T-helper 2 cell treated with Interferon-gamma antibody and Interleukin-4, amounts not matched to agents 100 ng/mL and 5 ng/mL, for 36 hours (primary cell): ENCODE results near the gene EMX2. TPM values are rescaled to one million over a fixed set of nuclear protein-coding genes. Genes with fewer than 3 reads are reported as not detected.
"Not testable (repeated sequence)": the region's sequence is repeated elsewhere in the genome, so short reads cannot be mapped to it uniquely, and the experiment has no call there.

Experiments used
- intact Hi-C: fragments of 100-400 bp; cut with micrococcal nuclease; formaldehyde crosslinking; loops from one replicate; pipeline ENCODE4 v1.15.1; 2023
- total RNA-seq: library from RNA; stranded (reverse); gene quantifications from 2 replicates; pipeline ENCODE4 v1.2.3, GENCODE V29; 2022

The EMX2 gene
- total RNA-seq, 1 donor from 2014 or later: not detected

DNA sequence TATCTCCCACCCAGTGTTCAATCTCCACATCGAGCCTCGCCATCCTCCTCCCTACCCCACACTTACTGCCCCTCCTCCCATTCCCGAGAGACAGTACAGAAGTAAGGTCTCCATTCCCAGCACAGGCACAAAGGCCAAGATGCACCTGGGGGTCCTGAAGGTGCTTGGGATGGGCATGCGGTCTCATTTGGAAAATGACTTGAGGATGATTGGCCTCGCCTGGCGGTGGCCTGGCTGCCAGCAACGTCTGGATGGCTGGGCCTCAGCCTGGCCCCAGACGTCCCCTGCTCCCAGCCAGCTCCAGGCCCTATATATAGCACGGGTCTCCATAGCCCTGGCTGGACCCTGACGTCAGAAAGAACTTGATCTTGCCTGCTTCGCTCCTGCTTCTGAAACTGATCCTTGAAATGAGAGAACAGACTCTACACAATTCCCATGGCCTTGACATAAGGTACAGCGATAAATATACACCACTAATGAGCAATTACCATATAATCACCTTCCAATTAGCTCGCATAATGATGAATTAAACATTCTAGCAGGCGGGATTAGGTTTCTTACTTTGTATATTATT, 11.8 kb downstream of the EMX2 start:
- intact Hi-C loops: no loop called here

GRCh38 chr10:117555017-117555416, 12.5 kb downstream of the EMX2 start:
- intact Hi-C loops: no loop called here

DNA sequence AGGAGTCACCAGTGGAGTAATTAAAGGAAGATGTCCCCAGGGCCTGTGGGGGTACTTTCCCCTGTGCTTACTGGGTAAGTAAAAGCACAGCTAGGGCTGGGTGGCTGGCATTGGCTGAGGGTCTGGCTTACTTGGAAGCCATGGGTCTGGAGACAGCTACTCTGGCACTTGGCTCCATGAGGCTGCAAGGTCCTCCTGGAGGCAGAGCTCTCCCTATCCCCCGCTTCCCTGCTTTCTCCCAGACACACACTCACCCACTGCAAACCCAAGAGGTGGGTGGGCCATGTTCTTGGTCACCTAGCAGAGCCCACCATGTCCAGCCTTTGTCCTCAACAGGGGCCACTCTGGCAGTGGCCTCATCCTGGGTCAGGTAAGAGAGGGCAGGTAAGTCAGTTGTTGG, 13.3 kb downstream of the EMX2 start:
- intact Hi-C loops: no loop called here

GRCh38 chr10:117556356-117556755, 13.8 kb downstream of the EMX2 start:
- intact Hi-C loops: no loop called here

GRCh38 chr10:117559712-117560111, 17.2 kb downstream of the EMX2 start:
- intact Hi-C loops: no loop called here

DNA sequence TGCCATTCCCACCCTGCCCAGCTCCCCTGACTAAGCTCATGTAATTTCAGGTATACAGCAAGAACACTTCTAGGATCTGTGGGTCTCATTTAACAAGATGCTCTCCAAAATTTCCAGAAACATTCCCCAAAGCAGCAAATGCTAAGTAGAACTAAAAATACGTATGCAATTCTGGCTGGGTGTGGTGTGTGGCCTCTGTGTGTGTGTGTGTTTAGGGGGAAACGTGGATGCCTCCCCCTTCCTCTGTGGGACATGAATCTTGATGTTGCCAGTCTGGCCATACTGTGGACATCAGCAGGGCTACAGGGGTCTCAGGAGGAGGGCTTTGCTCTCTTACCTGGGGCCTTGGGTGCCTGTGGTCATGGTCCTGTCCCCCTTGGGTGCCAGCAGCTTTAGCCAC, 18.4 kb downstream of the EMX2 start:
- intact Hi-C loops: no loop called here

DNA sequence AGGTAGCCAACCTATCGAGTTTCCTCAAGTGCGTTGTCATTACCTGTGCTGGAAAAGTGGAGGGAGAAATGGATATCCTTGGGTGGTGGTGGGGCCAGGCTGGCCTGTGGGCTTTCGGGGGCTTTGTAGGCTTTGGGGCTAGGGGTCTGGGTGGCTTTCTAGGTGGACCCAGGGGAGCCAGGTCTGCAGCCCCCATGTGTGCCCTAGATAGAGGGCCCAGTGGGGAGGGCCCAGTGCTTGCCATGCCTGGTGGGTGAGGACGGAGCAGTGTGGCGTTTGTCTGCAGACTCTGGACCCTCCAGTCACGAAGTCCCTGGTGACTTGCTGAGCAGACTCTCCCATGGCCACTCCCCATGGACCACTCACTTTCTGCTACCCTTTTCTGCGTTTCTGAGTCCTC, 19.7 kb downstream of the EMX2 start:
- intact Hi-C loops: no loop called here

- intact Hi-C loops: no loop called here
Measured at GRCh38 chr10:117562896-117563737, 20.6 kb downstream of the EMX2 start.

GRCh38 chr10:117563780-117564179, 21.2 kb downstream of the EMX2 start:
- intact Hi-C loops: no loop called here

DNA sequence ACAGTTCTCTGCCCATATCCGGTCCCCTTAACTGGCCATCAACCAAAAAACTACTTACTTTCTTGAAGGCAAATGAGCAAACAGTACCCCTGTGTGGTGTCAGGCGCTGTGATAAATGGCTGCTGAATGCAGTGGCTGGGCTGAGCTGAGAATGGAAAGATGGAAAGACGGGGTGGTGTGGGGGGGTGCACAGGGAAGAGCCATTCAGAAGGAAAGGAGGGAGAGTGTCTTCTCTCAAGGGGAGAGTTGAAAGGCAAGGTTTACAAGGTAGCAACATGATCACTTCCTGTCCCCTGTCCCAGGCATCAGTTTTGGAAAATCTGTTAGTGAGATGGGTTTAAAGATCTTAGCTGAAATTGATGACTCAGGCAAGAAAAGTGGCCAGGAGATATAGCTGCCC, 22.5 kb downstream of the EMX2 start:
- intact Hi-C loops: no loop called here

- intact Hi-C loops: no loop called here
Measured at GRCh38 chr10:117568334-117568733, 25.8 kb downstream of the EMX2 start.

DNA sequence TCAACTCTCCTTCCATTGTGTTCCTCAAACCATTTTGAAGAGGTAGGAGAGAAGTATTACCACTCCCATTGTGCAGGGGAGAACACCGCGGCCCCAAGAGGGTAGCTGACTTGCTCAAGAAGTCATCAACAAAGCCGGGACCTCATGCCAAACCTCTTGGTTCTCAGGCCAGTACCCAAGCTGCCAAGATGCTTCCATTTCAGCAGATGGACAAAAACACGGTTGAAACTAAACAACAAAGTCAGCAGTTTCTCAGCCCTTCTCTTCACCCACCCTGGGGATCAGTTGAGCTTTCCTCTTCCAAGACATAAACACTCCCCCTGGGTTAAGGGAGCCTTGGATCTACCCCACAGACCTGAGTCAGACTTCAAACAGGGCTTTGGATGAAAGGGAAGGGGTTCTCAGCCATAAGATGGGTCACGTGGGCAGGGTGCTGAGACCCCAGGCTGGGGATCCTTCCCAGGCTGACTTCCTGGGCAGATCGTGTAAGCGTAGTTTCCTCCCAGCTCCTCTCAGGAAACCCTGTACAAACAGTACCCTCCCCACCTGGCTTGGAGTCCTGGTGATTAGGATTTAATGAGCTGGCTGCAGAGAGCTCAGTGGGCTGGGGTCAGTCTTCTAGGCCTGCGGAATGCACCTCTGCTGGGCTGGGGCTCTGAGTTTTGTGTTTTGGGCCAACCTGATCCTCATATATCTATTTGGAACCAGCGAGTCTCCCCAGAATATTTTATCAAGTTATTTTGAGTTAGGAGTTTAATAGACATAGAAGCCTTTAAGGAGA, 27.3 kb downstream of the EMX2 start:
- intact Hi-C loops: no loop called here

DNA sequence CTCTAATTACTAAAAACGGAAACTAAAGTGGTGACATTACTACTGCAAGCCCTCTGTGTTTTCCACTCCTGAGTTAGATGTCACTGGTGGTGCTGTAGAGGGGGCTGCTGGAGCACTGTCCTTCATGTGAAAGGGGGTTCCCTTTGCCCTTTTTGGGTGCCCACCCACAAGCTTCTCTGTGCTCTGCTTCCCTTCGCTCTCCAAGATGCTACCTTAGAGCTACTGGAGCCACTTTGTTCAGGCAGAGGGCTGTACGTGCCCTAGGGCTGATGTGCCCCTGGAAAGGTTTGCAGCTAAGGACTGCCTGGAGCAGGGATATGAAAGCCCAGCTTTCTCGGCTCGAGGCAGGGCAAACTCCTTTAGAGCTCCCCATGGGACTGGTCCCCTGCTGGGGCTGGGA, 28.3 kb downstream of the EMX2 start:
- intact Hi-C loops: no loop called here

- intact Hi-C loops: no loop called here
Measured at GRCh38 chr10:117574498-117575146, 32.1 kb downstream of the EMX2 start.

- intact Hi-C loops: no loop called here
Measured at GRCh38 chr10:117578490-117578889, 35.9 kb downstream of the EMX2 start.

GRCh38 chr10:117578999-117579590, 36.5 kb downstream of the EMX2 start:
- intact Hi-C loops: no loop called here

DNA sequence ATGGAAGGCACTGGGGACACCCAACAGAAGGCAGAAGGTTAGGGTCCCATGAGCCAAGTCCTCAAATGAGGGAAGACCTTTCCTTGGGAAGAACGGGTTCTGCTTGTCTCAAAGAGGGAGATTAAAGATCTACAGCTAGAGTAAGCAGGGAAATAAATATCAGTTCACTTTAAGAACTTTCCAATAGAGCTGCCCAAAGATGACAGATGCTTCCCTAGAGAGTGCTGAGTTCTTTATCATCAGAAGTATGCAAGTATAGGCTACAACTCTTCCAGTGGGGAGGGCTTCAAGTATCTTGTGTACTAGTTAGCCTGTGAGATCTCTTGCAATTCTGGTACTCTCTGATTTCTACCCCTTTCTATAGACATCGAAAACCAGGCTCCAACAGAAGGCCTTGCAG, 39.4 kb downstream of the EMX2 start:
- intact Hi-C loops: no loop called here

GRCh38 chr10:117584831-117585230, 42.3 kb downstream of the EMX2 start:
- intact Hi-C loops: not testable (repeated sequence)

DNA sequence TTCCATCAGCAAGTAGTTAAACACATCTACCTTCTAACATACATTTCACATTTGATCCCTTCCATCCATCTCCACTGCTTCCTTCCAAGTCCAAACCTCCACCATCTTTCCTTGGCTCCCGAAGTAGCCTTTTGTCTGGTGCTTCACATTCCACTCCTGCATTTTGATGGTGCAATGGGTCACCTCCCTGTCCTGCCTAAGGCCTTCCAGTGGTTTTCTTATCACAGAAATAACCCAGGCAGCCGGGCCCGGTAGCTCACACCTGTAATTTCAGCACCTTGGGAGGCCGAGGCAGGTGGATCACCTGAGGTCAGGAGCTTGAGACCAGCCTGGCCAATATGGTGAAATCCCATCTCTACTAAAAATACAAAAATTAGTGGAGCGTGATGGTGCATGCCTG, 44.5 kb downstream of the EMX2 start:
- intact Hi-C loops: no loop called here

DNA sequence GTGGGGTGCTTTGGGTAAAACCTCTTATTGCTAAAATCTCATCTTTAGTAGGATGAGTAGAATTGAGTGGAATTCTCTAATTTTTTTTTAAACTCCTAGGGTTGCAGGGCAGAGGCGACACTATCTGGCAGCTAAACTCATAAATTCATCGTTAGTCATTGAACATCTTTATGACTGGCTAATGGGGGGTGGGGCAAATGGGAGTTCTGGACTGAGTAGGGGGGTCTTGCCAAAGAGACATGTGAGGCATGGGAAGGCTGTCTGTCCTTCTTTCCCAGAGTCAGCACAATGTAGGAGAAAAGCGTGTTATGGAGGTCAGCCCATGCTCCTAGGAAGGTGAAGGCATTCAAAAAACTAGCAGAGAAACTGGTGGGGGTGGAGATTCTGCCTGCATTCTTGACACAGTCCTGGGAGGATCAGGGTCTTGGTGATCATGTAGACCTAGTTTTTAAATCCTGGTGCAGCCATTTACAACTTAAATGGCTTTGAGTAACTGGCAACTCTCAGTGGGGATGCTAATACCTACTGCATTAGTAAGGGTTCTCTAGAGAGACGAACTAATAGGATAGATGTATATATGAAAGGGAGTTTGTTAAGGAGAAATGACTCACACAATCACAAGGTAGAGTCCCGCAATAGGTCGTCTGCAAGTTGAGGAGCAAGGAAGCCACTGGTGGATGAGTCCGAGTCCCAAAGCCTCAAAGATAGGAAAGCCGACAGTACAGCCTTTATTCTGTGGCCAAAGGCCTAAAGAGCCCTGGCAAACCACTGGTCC, 47.7 kb downstream of the EMX2 start:
- intact Hi-C loops: no loop called here

DNA sequence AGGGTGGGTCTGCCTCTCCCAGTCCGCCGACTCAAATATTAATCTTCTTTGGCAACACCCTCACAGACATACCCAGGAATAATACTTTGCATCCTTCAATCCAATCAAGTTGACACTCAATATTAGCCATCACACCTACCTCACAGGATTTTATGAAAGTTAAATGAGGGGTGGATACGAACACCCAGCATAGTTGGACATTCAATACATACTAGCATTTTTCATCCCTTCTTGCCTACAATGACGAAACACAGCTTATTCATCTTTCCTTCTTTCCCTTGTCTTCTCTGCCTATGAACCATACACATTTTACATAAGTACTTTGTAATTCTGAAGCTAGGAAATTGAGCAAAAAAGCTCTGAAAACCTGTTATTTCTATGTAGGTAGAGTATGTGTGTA, 48.5 kb downstream of the EMX2 start:
- intact Hi-C loops: no loop called here
